Lung (tissue), 12 donors: ENCODE results near the gene C1orf35. TPM values are rescaled to one million over a fixed set of nuclear protein-coding genes. Genes with fewer than 3 reads are reported as not detected.

ENCODE experiments used
- ATAC-seq: fragments of 200-7000 bp; cut with Tn5 transposase; one replicate; pipeline ENCODE4 v1.9.1; 2020; ENCODE audit warnings: moderate number of reproducible peaks; ENCODE audit not compliant: insufficient read depth, low FRiP score
- DNase-seq, 3 donors: peaks; one replicate each; pipeline ENCODE4 v3.0.0-alpha.2; 2013 to 2017
- H3K27ac ChIP-seq, 2 donors: one replicate each; pipeline ENCODE4 v1.5.1; 2013; ENCODE audit warnings: mild to moderate bottlenecking in 2 of 2, moderate library complexity in 2 of 2, control low read depth in 1 of 2, inconsistent platforms in 1 of 2, low read depth in 1 of 2, low read length in 1 of 2
- H3K27me3 ChIP-seq, 3 donors: one replicate each; pipeline ENCODE4 v1.5.1; 2013; ENCODE audit warnings: low read length in 2 of 3; ENCODE audit not compliant: control insufficient read depth in 3 of 3, insufficient read depth in 3 of 3
- H3K36me3 ChIP-seq, 4 donors: one replicate each; pipeline ENCODE4 v1.5.1; 2013; ENCODE audit warnings: low read length in 4 of 4, mild to moderate bottlenecking in 1 of 4, moderate library complexity in 1 of 4; ENCODE audit not compliant: control insufficient read depth in 4 of 4, insufficient read depth in 4 of 4
- H3K4me1 ChIP-seq, 5 donors: one replicate each; pipeline ENCODE4 v1.5.1; 2013; ENCODE audit warnings: low read length in 5 of 5, mild to moderate bottlenecking in 2 of 5, moderate library complexity in 1 of 5; ENCODE audit not compliant: control insufficient read depth in 5 of 5, insufficient read depth in 5 of 5
- H3K4me3 ChIP-seq: one replicate; pipeline ENCODE4 v1.5.1; 2013; ENCODE audit warnings: mild to moderate bottlenecking, control low read depth, moderate library complexity
- H3K9ac ChIP-seq, 2 donors: one replicate each; pipeline ENCODE4 v1.5.1; 2013; ENCODE audit warnings: low read length in 2 of 2, control low read depth in 1 of 2; ENCODE audit not compliant: insufficient read depth in 1 of 2
- H3K9me3 ChIP-seq, 4 donors: one replicate each; pipeline ENCODE4 v1.5.1; 2013; ENCODE audit warnings: low read length in 3 of 4, mild to moderate bottlenecking in 1 of 4, moderate library complexity in 1 of 4; ENCODE audit not compliant: control insufficient read depth in 4 of 4, insufficient read depth in 3 of 4
- WGBS, 2 donors: extraction: QIAGEN DNeasy Blood & Tissue Kit; methylation state at CpG; one replicate each; pipeline ENCODE4 v1.1.7; 2013; 5-methylcytosine and 5-hydroxymethylcytosine counted together
- polyA plus RNA-seq, 2 donors: library from polyadenylated mRNA; stranded (reverse); fragments of 200-250 nt; gene quantifications; one replicate each; pipeline ENCODE4 v1.2.1, GENCODE V29; 2013
- total RNA-seq, 2 donors: library from RNA; depleted of rRNA in 1 of 2; stranded (reverse); fragments of >200 nt in 1 of 2; gene quantifications; one replicate each; pipeline ENCODE4 v1.2.1, GENCODE V29; 2014 to 2021
- TF ChIP-seq, protein P1 (sequence below): IDR thresholded peaks from 2 replicates; pipeline ENCODE4 v1.5.1; 2012; ENCODE audit warnings: mild to moderate bottlenecking; ENCODE audit errors: control extremely low read depth, extremely low read depth
- donor health status: control.
- donor health status: control.
- donor health status: Bipolar disorder and iron deficiency.
- donor health status: healthy.
- donor health status: DM: yes; HTN: yes; CAD: no.

The C1orf35 gene
- total and polyA plus RNA-seq, 4 donors: 9.1 to 19.9 (median 15.0) TPM

DNA sequence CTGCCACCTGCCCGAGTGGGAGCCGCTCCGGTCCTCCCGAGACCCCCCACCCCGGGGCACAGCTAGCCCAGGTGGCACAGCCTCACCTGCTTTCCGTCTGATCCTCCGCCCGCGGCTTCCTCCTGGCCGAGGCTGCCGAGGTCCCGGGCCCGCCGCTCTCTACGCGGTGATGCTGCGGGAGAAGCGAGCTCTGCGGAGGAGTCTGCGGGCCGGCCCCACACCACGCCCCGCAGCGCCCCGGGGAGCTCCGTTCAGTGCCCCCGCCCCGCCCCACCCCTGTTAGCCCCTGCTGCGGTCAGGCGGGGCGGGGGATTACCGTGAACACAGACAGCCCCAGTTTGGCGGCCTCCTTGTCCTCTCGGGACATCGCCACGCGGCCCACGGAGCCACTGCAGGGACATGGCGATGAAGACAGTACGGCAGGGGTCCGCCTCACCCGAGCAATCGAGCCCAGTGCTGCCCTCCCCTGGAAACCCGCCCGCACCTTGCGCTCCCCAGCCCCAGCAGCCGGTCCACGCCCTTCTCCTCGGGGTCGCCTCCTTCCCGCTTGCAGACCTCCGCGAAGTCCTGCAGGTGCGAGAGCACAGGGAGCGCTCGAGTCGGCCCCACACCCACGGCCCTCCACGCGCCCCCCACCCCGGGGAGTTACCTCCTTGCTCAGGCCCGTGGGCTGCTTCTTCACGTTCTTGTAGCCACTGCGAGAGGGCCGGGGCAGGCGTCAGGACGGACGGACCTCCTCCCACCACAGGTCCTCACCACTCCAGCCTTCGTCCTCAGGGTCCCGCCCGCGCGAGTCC lies 933 bp downstream of the C1orf35 start:
- H3K4me3 ChIP-seq: peak overlapping the region; percentile 83
- no peaks in the 10 kb centered on the region for H3K9me3 ChIP-seq
- TF ChIP-seq, protein P1, sequence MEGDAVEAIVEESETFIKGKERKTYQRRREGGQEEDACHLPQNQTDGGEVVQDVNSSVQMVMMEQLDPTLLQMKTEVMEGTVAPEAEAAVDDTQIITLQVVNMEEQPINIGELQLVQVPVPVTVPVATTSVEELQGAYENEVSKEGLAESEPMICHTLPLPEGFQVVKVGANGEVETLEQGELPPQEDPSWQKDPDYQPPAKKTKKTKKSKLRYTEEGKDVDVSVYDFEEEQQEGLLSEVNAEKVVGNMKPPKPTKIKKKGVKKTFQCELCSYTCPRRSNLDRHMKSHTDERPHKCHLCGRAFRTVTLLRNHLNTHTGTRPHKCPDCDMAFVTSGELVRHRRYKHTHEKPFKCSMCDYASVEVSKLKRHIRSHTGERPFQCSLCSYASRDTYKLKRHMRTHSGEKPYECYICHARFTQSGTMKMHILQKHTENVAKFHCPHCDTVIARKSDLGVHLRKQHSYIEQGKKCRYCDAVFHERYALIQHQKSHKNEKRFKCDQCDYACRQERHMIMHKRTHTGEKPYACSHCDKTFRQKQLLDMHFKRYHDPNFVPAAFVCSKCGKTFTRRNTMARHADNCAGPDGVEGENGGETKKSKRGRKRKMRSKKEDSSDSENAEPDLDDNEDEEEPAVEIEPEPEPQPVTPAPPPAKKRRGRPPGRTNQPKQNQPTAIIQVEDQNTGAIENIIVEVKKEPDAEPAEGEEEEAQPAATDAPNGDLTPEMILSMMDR: no peak
- peaks cover 9 to 43% (median 25%) of the 10 kb centered on the region in 4 donors for H3K36me3 ChIP-seq
- 6 to 7% methylated on average over 58 to 73 of the region's 73 CpGs for WGBS, 2 donors
- H3K27me3 ChIP-seq: no peaks in the 10 kb centered on the region
- H3K27ac ChIP-seq: peak overlapping the region; percentile 23 to 65
- H3K9ac ChIP-seq: no peak overlapping the region
- DNase-seq: peak in 2 of 3 donors; percentile 29 to 55
- H3K4me1 ChIP-seq: peaks cover 0 to 7% (median 3%) of the 10 kb centered on the region in 5 donors
- peak; percentile 21 for ATAC-seq

DNA sequence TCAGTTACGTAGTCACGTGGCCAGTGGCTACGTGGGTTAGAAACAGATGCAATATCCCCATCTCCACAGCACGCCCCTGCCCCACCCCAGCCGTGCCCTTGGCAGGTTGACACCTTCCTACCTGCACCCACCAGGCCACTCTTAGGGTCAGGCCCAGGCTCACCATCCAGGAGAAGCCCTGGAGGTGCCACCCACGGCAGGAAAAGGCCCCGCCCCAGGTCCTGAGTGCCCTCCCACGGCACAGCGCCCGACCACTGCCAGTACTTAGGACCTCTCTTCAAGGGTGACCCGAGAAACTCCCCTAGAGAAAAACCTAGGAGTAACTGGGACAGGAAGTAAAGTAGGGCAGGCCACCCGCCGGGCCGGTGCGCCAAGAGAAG lies 1.5 kb downstream of the C1orf35 start:
- H3K9ac ChIP-seq: no peak overlapping the region

DNA sequence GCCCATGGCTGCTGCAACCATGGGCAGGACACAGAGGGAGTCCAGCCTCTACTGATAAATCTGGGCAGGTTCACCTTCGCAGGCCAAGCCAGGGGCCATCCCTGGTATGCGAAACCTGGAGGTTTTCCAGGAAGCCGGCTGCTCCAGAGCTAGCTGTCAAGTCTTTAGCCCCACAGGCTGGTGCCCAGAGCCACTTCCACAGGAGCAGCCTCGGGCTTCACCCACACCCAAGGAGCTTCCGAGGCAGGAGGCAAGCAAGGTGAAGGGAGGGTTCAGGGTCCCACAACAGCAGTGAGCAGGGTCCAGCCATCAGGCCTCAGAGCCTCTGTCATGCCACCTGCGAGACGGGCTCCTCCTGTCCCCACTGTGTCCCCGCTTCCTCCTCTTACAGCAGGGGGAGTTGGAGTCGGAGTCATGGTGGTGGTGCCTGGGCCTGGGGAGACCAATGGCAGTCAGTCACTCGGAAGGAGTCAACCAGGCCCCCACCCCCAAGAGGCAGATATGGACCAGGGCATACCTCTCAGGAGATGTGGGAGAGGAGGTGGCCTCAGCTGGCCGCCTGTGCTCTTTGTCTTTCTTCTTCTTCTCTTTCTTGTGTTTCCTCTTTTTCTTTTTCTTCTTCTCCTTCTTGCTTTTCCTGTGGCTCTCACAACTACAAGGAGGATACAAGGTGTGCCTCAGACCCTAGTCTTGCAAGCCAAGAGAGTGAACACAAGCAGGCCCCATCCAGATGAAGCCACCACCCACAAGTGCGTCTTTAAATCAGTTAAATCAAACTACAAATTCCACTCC lies 2.1 kb downstream of the C1orf35 start:
- Histone ChIP-seq H3K4me1 (peaks cover 0 to 11% (median 3%) of the 10 kb centered on the region in 5 donors), H3K4me3 (no peak overlapping the region), H3K27me3 (no peaks in the 10 kb centered on the region), H3K27ac (no peak overlapping the region), H3K9ac (no peak overlapping the region), H3K36me3 (peaks cover 9 to 46% (median 24%) of the 10 kb centered on the region in 4 donors), H3K9me3 (no peaks in the 10 kb centered on the region)
- 82 to 85% methylated on average over 12 of the region's 12 CpGs for WGBS, 2 donors
- DNase-seq (no peak), ATAC-seq (no peak)
- TF ChIP-seq, protein P1: no peak

More for the DNA sequence above, 1.5 kb downstream of the C1orf35 start:
- H3K27me3 ChIP-seq: no peaks in the 10 kb centered on the region
- DNase-seq (no peak), ATAC-seq (no peak)
- 34 to 36% methylated on average over 15 of the region's 15 CpGs for WGBS, 2 donors
- peaks cover 0 to 10% (median 3%) of the 10 kb centered on the region in 5 donors for H3K4me1 ChIP-seq
- H3K36me3 ChIP-seq: peaks cover 9 to 45% (median 26%) of the 10 kb centered on the region in 4 donors
- H3K4me3 ChIP-seq: no peak overlapping the region
- TF ChIP-seq, protein P1: no peak
- H3K9me3 ChIP-seq: no peaks in the 10 kb centered on the region
- H3K27ac ChIP-seq: peak overlapping the region in 1 of 2 donors; percentile 28
